HEK293 (cell line): Measurements from ENCODE around the gene YIF1B.

Experiments
- CTCF ChIA-PET: fragments of 350-600 bp; formaldehyde crosslinking; extraction: SDS; loops from one replicate; lab custom pipeline; 2021; ENCODE audit warnings: antibody characterized with exemption; lab: Yijun Ruan, JAX
- POLR2A ChIA-PET: fragments of 300-600 bp; formaldehyde crosslinking; extraction: SDS; loops from one replicate; lab custom pipeline; 2020; ENCODE audit warnings: antibody characterized with exemption, inconsistent platforms; lab: Yijun Ruan, JAX
- H3K27ac ChIP-seq: fragments of 200-500 bp; sonication (Bioruptor generic); 2 replicates; pipeline ENCODE4 v1.5.1; 2014; ENCODE audit warnings: low read depth, low read length, control low read depth, inconsistent platforms; ENCODE audit errors: extremely low read depth
- H3K36me3 ChIP-seq, 2 experiments: fragments of 200-500 bp in 1 of 2; sonication (Bioruptor generic) in 1 of 2; 1 replicate in 1 of 2; 2 replicates in 1 of 2; pipeline ENCODE4 v1.5.1; 2014 to 2017; ENCODE audit warnings: inconsistent platforms in 2 of 2, low read length in 2 of 2; ENCODE audit not compliant: control insufficient read depth in 2 of 2, insufficient read depth in 1 of 2
- H3K4me1 ChIP-seq: fragments of 200-500 bp; sonication (Bioruptor generic); 2 replicates; pipeline ENCODE4 v1.5.1; 2014; ENCODE audit warnings: mild to moderate bottlenecking, low read length, inconsistent platforms; ENCODE audit not compliant: control insufficient read depth, insufficient read depth
- H3K4me3 ChIP-seq: 2 replicates; pipeline ENCODE4 v1.5.1; 2011; ENCODE audit warnings: low read depth, mild to moderate bottlenecking, control low read depth, low read length, moderate library complexity
- H3K9me3 ChIP-seq: fragments of 200-500 bp; sonication (Bioruptor generic); 2 replicates; pipeline ENCODE4 v1.5.1; 2014; ENCODE audit warnings: low read depth, low read length, inconsistent platforms; ENCODE audit not compliant: control insufficient read depth, insufficient read depth
- OSR2 ChIP-seq: fragments of 450-650 bp; formaldehyde crosslinking; IDR thresholded peaks from 2 replicates; pipeline ENCODE4 v1.5.1; 2016; ENCODE audit warnings: missing biosample characterization, missing genetic modification characterization
- OVOL3 ChIP-seq: fragments of 450-650 bp; formaldehyde crosslinking; IDR thresholded peaks from 2 replicates; pipeline ENCODE4 v1.5.1; 2016; ENCODE audit warnings: missing biosample characterization, missing genetic modification characterization
- PRDM1 ChIP-seq: fragments of 450-650 bp; formaldehyde crosslinking; IDR thresholded peaks from 2 replicates; pipeline ENCODE4; 2016; ENCODE audit warnings: missing biosample characterization, missing genetic modification characterization
- SCRT2 ChIP-seq: fragments of 450-650 bp; formaldehyde crosslinking; IDR thresholded peaks from 2 replicates; pipeline ENCODE4 v1.5.1; 2016; ENCODE audit warnings: missing biosample characterization, missing genetic modification characterization
- ZIC2 ChIP-seq: fragments of 450-650 bp; formaldehyde crosslinking; IDR thresholded peaks from 2 replicates; pipeline ENCODE4 v1.5.1; 2016; ENCODE audit warnings: missing biosample characterization, missing genetic modification characterization
- ZNF239 ChIP-seq: fragments of 450-650 bp; formaldehyde crosslinking; IDR thresholded peaks from 2 replicates; pipeline ENCODE4 v1.5.1; 2016; ENCODE audit warnings: missing biosample characterization, missing genetic modification characterization
- ZNF280D ChIP-seq: fragments of 450-650 bp; formaldehyde crosslinking; IDR thresholded peaks from 2 replicates; pipeline ENCODE4 v1.5.1; 2016; ENCODE audit warnings: missing biosample characterization, missing genetic modification characterization
- ZNF324 ChIP-seq: fragments of 450-650 bp; formaldehyde crosslinking; IDR thresholded peaks from 2 replicates; pipeline ENCODE4 v1.5.1; 2016; ENCODE audit warnings: missing biosample characterization, missing genetic modification characterization
- ZNF335 ChIP-seq: fragments of 450-650 bp; formaldehyde crosslinking; conservative IDR thresholded peaks from 2 replicates; pipeline ENCODE4 v1.5.1; 2016; ENCODE audit warnings: missing biosample characterization, missing genetic modification characterization
- ZNF426 ChIP-seq: fragments of 450-650 bp; formaldehyde crosslinking; IDR thresholded peaks from 2 replicates; pipeline ENCODE4 v1.5.1; 2017; ENCODE audit warnings: missing biosample characterization, missing genetic modification characterization, mild to moderate bottlenecking, inconsistent platforms, moderate library complexity
- ZSCAN16 ChIP-seq: fragments of 450-650 bp; formaldehyde crosslinking; IDR thresholded peaks from 2 replicates; pipeline ENCODE4 v1.5.1; 2016; ENCODE audit warnings: missing biosample characterization, missing genetic modification characterization
- ZSCAN4 ChIP-seq: fragments of 450-650 bp; formaldehyde crosslinking; IDR thresholded peaks from 2 replicates; pipeline ENCODE4 v1.5.1; 2017; ENCODE audit warnings: missing biosample characterization, missing genetic modification characterization

YIF1B gene

GRCh38 chr19:38278751-38279150 lies 37.0 kb downstream of the YIF1B start (continued):
- TF ChIP-seq ZNF324 (tag by site-specific recombination): no peak
- TF ChIP-seq, all 188 proteins: peak for 0

GRCh38 chr19:38277969-38278680 lies 37.6 kb downstream of the YIF1B start:
- CTCF ChIA-PET: interaction anchor here (0.7 to 1.8 kb wide), 4 partner anchors 8 to 604 kb away, joined by 3 to 8 read pairs (median 4); no protein-coding TSS in a partner anchor
- Histone ChIP-seq H3K4me3 (no peak overlapping the region), H3K27ac (peak overlapping the region; percentile 50; the same call in 1 of the 2 replicates), H3K4me1 (peaks cover 13% of the 10 kb centered on the region), H3K9me3 (no peaks in the 10 kb centered on the region; the same call in 1 of the 2 replicates), H3K36me3 (peaks cover 6 to 23% of the 10 kb centered on the region in 2 experiments; a peak in 2 of 3 replicates)
- TF ChIP-seq SCRT2 (tag by site-specific recombination): peak; percentile 84
- no peak for TF ChIP-seq ZIC2 (tag by site-specific recombination)
- POLR2A ChIA-PET: interaction anchor here (0.6 to 3.9 kb wide), 4 partner anchors 8 to 34 kb away, joined by 3 to 26 read pairs (median 5); partner anchors contain the start of gene SPINT2

GRCh38 chr19:38277549-38277948 lies 38.2 kb downstream of the YIF1B start:
- H3K4me1 ChIP-seq: peaks cover 13% of the 10 kb centered on the region
- H3K27ac ChIP-seq: peak overlapping the region; percentile 50; the same call in 1 of the 2 replicates
- TF ChIP-seq ZNF335 (tag by site-specific recombination) (0 out of 2 replicates have a peak, but pooled peaks have one; percentile 27), ZNF239 (no peak), PRDM1 (peak; percentile 91)
- POLR2A ChIA-PET: interaction anchor here (0.6 to 3.9 kb wide), 3 partner anchors 12 to 43 kb away, joined by 3 to 26 read pairs (median 4); partner anchors contain the start of gene SPINT2
- H3K9me3 ChIP-seq: no peaks in the 10 kb centered on the region; the same call in 1 of the 2 replicates
- peaks cover 6 to 18% of the 10 kb centered on the region in 2 experiments; a peak in 2 of 3 replicates for H3K36me3 ChIP-seq
- CTCF ChIA-PET: interaction anchor here (0.6 to 0.9 kb wide), 3 partner anchors 30 to 34 kb away, joined by 3 to 8 read pairs (median 4); no protein-coding TSS in a partner anchor
- H3K4me3 ChIP-seq: no peak overlapping the region

- TF ChIP-seq ZSCAN16 (tag by site-specific recombination) (0 out of 2 replicates have a peak, but pooled peaks have one; percentile 13), ZSCAN4 (tag by site-specific recombination) (no peak), ZNF426 (tag by site-specific recombination) (no peak), OSR2 (tag by site-specific recombination) (0 out of 2 replicates have a peak, but pooled peaks have one; percentile 9), ZNF280D (0 out of 2 replicates have a peak, but pooled peaks have one; percentile 66), OVOL3 (tag by site-specific recombination) (peak; percentile 9; the same call in 1 of the 2 replicates)
- H3K9me3 ChIP-seq: no peaks in the 10 kb centered on the region; the same call in 1 of the 2 replicates
- no peak overlapping the region for H3K27ac ChIP-seq
- H3K36me3 ChIP-seq: peaks cover 6 to 18% of the 10 kb centered on the region in 2 experiments; a peak in 2 of 3 replicates
- POLR2A ChIA-PET: interaction anchor here (0.6 to 3.9 kb wide), 3 partner anchors 11 to 44 kb away, joined by 3 to 26 read pairs (median 4); partner anchors contain the start of gene SPINT2
- H3K4me1 ChIP-seq: peaks cover 13% of the 10 kb centered on the region
- CTCF ChIA-PET: interaction anchor here (0.6 to 1.2 kb wide), 4 partner anchors 11 to 34 kb away, joined by 3 to 8 read pairs (median 4); no protein-coding TSS in a partner anchor
- H3K4me3 ChIP-seq: no peak overlapping the region
Observed at GRCh38 chr19:38276942-38277517, 38.7 kb downstream of the YIF1B start.
